Inflammatory macrophage treated with lipopolysaccharide for 4 hours (primary cell): ENCODE results near the gene FOXN1.

Source experiments
- DNase-seq: peaks from one replicate; pipeline ENCODE4 v3.0.0-alpha.2; 2020

FOXN1 gene

DNA sequence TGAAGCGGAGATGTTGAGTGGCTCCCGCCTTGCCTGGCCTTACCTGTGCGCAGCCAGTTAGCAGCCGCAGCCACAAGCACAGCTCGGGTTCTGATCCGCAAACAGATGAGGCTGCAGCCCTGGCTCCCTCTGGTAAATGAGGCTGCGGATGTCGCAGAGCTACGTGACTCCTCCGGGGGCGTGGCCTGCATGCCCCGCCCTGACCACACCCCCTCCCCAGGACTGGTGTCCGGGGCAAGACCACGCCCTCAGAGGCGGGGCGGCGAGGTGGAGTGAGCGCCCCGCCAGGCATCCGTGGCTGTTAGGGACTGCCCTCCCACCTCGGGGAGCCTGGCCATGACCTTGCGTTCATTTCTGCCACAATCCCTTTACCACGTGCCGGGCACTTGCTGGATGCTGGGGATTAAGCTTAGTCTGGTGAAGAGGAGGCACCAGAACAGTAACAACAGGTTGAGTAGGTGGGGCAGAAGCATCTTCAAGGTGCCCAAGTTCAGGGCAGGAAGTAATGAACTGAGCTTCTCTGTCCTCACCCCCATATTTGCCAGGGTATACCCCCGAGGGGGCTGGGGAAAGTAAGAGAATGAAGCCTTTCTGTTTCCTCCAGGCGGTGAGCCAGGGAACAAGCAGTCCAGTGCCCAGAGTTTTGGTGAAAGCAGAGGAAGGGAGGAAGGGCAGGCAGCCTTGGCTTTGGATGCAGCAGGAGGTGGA is 70.8 kb downstream of the FOXN1 start, which contains the start of gene ALDOC:
ALDOC (minus strand) TSS at position 138 of the 708 bp plus-strand sequence. CDS start 1,363 bp downstream, outside the sequence.
- peak; percentile 97 for DNase-seq

DNA sequence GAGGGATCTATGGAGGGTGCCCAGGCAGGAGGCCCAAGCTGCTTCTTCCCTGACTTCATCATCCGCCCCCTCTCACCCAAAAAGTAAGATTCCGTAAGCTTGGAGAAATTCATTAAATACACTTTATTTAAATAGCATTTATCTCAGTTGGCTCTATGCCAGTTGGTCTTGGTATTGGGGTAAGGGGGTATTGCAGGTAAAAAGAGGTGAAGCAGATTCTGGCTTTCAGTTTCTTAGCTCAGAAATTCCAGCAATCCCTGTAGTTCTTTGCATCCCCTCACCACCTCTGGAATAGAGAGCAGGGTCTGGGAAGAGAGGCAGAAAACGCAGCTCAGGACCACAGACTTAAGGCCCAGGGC is 71.3 kb downstream of the FOXN1 start:
- DNase-seq, result no peak

DNA sequence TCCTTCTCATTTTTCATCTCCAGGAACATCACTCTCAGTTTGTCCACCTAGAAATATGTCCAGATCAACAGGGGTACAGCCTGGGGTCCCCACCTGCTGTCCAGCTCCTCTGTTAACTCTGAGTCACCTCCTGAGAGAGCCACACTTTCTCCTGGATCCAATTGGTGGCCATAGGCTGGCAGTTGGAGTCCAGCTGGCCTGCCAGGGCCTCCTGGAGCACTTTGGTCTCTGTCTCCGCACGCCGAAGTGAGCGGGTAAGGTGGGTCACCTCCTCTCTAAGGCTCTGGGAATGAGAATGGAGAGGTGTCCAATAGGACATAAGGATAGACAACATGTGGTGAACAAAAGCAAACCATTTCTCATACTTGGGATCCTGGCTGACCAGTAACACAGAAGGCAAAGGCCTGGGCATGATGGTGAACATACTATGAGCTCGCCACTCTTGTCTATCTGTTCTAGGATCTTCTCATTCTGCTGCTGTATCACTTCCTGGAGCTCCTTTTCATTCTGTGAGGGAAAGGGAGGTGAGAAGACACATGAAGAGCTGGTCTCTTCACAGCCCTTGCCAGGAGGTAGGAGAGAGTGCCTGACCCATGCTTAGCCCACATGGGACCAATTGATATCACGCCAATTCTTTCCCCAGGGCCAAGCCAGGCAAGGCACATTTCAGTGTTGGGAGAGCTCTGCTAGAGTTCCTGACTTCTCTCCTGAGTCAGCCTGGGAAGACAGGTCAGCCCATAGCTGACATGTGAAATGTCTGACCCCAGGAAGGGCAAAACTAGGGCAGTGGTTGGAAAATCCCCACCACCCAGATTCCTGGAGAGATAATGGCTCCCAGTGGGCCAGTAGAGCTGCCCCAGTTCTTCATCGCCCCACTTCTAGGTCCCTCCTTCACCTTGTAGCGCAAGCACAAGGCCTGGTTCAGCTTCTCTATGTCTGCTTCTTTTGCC is 72.4 kb downstream of the FOXN1 start:
- no peak for DNase-seq

DNA sequence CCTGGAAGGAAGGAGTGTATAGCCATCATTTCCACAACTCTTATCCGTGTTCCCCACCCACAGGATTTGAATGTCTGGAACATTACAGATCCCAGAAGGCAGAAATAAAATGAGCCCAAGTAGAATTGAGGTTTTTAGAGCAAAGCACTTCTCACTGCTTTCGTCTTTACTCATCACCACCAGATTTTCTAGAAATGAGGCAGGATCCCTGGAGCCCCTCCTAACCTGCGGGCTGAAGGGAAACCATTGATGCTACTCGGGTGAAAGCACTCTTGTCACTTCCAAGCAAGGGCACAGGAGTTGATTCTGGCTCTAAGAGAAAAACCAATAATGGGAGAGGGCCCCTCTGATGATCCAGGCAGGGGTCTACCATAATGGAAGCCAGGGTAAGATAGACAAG is 73.4 kb downstream of the FOXN1 start:
- DNase-seq, result no peak

DNA sequence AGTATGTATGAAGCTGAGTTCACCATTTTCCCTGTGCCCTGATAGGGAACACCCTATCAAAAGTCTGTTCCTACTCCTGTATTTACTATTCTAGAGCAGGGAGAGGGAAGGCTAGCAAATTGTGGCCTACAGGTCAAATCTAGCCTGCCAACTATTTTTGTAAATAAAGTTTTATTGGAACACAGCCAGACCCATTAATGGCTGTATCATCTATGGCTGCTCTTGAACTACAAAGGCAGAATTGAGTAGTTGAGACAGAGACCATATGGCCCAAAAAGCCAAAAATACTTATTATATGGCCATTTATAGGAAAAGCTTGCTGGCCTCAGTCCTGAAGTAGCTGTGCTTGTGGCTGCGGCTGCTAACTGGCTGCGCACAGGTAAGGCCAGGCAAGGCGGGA is 74.8 kb downstream of the FOXN1 start:
- no peak for DNase-seq

DNA sequence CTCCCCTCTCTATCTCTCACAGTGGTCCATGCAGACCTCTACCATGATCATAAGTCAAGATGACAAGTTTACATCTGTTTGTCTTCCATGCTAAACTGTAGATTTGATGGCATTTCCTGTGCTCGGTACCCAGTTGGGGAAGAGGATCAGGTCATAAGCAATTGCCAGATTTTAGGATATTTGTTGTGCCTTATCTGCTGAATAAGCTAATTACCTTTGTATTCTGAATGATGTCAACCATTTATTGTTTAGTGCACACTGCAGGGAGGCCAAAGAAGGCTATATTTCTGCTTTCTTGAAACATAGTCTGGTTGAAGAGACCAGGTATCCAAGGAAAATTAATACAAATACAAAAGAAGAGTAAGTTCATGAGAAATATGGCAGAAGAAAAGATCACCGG is 76.4 kb downstream of the FOXN1 start:
- no peak for DNase-seq

DNA sequence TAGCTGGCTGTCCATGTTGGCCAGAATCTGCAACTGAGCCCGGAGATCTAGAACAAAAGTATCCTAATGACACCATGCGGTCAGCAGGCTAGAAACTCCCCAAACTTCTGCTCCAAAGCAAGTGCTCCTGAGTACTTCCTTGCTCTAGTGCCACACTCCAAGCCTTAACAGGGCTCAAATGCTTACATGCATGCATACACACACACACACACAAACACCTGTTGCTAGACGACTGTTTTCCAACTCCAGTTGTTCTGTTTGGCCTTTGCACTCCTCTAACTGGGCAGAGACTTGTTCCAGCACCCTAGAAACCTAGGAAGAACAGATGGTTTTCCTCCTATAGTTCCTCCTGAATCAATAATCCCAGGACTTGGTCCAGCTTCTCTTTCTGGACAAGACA is 78.3 kb downstream of the FOXN1 start:
- DNase-seq, result no peak

DNA sequence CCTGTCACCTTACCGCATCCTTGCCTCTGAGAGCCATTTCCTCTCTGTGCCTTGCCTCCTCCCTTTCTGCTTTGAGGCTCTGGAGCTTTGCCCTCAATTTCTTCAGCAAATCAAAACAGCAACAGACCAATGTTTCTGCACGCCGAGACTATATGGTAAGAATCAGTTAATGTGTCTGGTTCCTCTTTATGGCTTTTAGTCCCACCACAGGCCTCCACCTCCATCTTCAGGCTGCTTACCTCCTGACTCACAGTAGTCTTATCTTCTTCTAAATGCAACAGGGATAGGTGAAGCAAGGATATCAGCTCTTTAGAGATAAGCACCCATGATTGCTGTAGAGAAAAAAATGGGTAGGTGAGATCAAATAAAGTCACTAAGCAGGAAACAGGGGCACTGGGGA is 79.7 kb downstream of the FOXN1 start:
- no peak for DNase-seq
